Thyroid gland (tissue), 4 donors: ENCODE results near the gene NPTN. TPM values are rescaled to one million over a fixed set of nuclear protein-coding genes. Genes with fewer than 3 reads are reported as not detected.

Experiments used
- DNase-seq, 2 donors: peaks; one replicate each; pipeline ENCODE4 v3.0.0-alpha.2; 2019
- H3K27ac ChIP-seq, 3 donors: fragments of 200-600 bp; sonication (generic); 1 replicate in 2 of 3; 2 replicates in 1 of 3; pipeline ENCODE4 v1.5.1; 2016 to 2019; ENCODE audit warnings: mild to moderate bottlenecking in 1 of 3, moderate library complexity in 1 of 3
- H3K27me3 ChIP-seq: fragments of 200-600 bp; sonication (generic); one replicate; pipeline ENCODE4 v1.5.1; 2019
- H3K36me3 ChIP-seq, 2 donors: fragments of 200-600 bp; sonication (generic); one replicate each; pipeline ENCODE4 v1.5.1; 2016 to 2019
- H3K4me1 ChIP-seq, 2 donors: fragments of 200-600 bp; sonication (generic); one replicate each; pipeline ENCODE4 v1.5.1; 2017 to 2019
- H3K4me3 ChIP-seq, 3 donors: fragments of 200-600 bp; sonication (generic); replicated peaks in 1 of 3; 1 replicate in 2 of 3; 2 replicates in 1 of 3; pipeline ENCODE4 v1.5.1; 2016; ENCODE audit warnings: mild to moderate bottlenecking in 1 of 3
- H3K9me3 ChIP-seq: fragments of 200-600 bp; sonication (generic); one replicate; pipeline ENCODE4 v1.5.1; 2017
- POLR2A ChIP-seq, 2 donors: fragments of 450-650 bp; IDR thresholded peaks; one replicate each; pipeline ENCODE4 v1.6.1; 2017; ENCODE audit warnings: antibody characterized with exemption in 2 of 2, mild to moderate bottlenecking in 2 of 2, moderate library complexity in 1 of 2
- WGBS, 2 donors: methylation state at CpG; one replicate each; pipeline ENCODE4 v1.1.5; 2017; 5-methylcytosine and 5-hydroxymethylcytosine counted together
- intact Hi-C: fragments of 100-400 bp; cut with DNase I; formaldehyde crosslinking; loops from one replicate; pipeline ENCODE4 v1.15.1; 2023
- total RNA-seq, 4 donors: library from RNA; depleted of rRNA; stranded (reverse); fragments of >200 nt; gene quantifications; one replicate each; pipeline ENCODE4 v1.2.3, GENCODE V29; 2016
- TF ChIP-seq, protein P1 (sequence below), 6 experiments: fragments of 200-600 bp in 3 of 6; fragments of 450-650 bp in 3 of 6; sonication (generic) in 3 of 6; IDR thresholded peaks; one replicate each; pipeline ENCODE4 v1.5.1; 2016 to 2019; ENCODE audit warnings: antibody characterized with exemption in 6 of 6, mild to moderate bottlenecking in 2 of 6, inconsistent platforms in 1 of 6, moderate library complexity in 1 of 6

Gene NPTN
- total RNA-seq, 4 donors from 2014 or later = 86.7 to 134 (median 124) TPM

DNA sequence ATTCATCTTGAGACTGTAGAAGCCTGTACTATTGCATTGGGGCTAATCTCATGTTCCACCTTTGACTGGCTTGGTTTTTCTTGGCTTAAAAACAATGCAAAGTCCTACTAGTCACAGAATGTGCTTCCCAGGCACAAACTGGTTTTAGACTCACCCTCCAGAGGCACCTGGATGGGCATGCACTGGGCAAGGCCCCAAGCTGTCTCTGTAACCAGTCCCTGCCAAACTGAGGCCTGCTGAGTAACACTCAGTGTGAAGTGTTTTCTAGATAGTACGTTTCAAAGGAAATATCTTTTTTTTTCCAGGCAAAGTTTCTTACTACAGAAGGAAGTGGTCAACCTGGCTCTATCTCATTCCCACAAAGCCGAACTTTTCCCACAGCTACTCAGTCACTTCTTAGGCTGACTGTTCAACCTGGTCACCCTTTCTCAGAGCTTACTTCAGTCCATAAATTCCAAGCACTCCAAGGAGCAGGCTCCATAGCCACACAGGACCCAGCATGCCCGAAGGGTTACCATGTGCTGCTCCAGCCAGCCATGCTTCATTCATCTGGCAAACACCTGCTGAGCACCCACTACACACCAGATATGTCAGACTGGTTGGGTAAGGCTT lies 57.4 kb downstream of the NPTN start:
- Histone ChIP-seq H3K36me3 (no peaks in the 10 kb centered on the region), H3K4me3 (no peak overlapping the region), H3K27ac (peak overlapping the region; percentile 57 to 71 (median 67)), H3K27me3 (no peaks in the 10 kb centered on the region), H3K4me1 (peaks cover 32 to 38% of the 10 kb centered on the region in 2 donors), H3K9me3 (no peaks in the 10 kb centered on the region)
- 38 to 63% methylated on average over 3 of the region's 3 CpGs for WGBS, 2 donors
- peak; percentile 92 to 94 for DNase-seq
- TF ChIP-seq POLR2A (IDR thresholded peaks at IDR 0.05) = no peak
- TF ChIP-seq, protein P1, sequence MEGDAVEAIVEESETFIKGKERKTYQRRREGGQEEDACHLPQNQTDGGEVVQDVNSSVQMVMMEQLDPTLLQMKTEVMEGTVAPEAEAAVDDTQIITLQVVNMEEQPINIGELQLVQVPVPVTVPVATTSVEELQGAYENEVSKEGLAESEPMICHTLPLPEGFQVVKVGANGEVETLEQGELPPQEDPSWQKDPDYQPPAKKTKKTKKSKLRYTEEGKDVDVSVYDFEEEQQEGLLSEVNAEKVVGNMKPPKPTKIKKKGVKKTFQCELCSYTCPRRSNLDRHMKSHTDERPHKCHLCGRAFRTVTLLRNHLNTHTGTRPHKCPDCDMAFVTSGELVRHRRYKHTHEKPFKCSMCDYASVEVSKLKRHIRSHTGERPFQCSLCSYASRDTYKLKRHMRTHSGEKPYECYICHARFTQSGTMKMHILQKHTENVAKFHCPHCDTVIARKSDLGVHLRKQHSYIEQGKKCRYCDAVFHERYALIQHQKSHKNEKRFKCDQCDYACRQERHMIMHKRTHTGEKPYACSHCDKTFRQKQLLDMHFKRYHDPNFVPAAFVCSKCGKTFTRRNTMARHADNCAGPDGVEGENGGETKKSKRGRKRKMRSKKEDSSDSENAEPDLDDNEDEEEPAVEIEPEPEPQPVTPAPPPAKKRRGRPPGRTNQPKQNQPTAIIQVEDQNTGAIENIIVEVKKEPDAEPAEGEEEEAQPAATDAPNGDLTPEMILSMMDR (IDR thresholded peaks at IDR 0.05) = no peak
- intact Hi-C loops = no loop called here

DNA sequence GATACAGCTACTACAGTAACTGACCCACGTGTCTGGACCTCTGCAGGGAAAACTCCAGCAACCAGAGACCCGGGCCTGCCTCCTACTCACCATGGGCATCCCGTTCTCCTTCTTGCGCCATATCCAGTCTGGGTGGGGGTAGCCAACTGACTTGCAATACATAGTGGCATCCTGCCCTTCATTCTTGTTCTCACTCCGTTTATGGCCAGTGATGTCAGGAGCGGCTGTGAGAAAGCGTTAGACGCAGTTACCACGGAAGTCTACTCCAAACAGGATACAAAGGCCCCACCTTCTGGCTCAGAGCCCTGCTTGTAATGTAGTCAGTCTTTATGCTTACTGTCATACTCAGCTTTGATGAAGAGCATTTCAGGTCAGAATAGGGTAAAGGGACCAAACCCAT lies 59.6 kb downstream of the NPTN start:
- no peaks in the 10 kb centered on the region for H3K9me3 ChIP-seq
- intact Hi-C loops = no loop called here
- no peaks in the 10 kb centered on the region for H3K27me3 ChIP-seq
- no peak for TF ChIP-seq POLR2A (IDR thresholded peaks at IDR 0.05)
- TF ChIP-seq, protein P1 (IDR thresholded peaks at IDR 0.05) = no peak
- peaks cover 10 to 17% of the 10 kb centered on the region in 2 donors for H3K36me3 ChIP-seq
- no peak overlapping the region for H3K4me3 ChIP-seq
- H3K4me1 ChIP-seq = peaks cover 35 to 41% of the 10 kb centered on the region in 2 donors
- 81 to 87% methylated on average over 9 of the region's 9 CpGs for WGBS, 2 donors
- DNase-seq = no peak
- H3K27ac ChIP-seq = peak overlapping the region in 1 of 3 donors; percentile 19

DNA sequence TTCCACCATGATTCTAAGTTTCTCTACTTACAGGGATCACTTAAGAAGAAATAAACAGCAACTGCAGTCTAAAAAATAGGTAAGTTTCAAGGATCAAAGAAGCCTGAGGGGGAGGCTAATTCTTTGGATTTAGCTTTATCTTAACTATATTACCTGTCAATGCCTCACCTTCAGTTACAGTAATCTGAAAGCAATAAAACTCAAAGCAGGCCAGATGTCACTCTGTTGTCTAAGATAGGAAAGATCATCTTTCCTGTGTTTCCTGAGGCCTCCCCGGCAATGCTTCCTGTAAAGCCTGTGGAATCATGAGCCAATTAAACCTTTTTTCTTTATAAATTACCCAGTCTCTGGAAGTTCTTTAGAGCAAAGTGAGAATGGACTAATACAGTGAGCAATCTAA lies 60.2 kb downstream of the NPTN start:
- TF ChIP-seq, protein P1 (IDR thresholded peaks at IDR 0.05) = no peak
- no peak for TF ChIP-seq POLR2A (IDR thresholded peaks at IDR 0.05)
- no peak overlapping the region for H3K4me3 ChIP-seq
- peaks cover 35 to 41% of the 10 kb centered on the region in 2 donors for H3K4me1 ChIP-seq
- H3K27me3 ChIP-seq = no peaks in the 10 kb centered on the region
- DNase-seq = no peak
- WGBS, 2 donors = 80 to 87% methylated on average over 1 of the region's 1 CpG
- peaks cover 15 to 22% of the 10 kb centered on the region in 2 donors for H3K36me3 ChIP-seq
- no peaks in the 10 kb centered on the region for H3K9me3 ChIP-seq
- intact Hi-C loops = no loop called here
- H3K27ac ChIP-seq = peak overlapping the region in 1 of 3 donors; percentile 19

DNA sequence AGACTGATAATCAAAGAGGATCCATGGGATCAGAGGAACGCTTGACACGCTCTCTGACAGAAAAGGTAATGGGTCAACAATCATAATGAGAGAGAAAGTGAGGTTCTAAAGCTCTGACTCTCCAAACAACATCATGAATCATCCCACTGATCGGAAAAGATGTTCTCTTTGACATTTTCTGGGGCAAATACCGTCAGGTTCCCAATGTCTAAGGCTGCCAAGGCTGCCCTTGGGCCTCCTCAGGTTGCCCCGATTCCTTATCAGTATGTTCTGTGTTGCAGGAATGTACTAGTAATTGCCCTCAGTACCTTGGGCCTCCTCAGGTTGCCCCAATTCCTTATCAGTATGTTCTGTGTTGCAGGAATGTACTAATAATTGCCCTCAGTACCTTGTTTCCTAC lies 60.9 kb downstream of the NPTN start:
- Histone ChIP-seq H3K4me1 (peaks cover 35 to 41% of the 10 kb centered on the region in 2 donors), H3K27ac (peak overlapping the region in 1 of 3 donors; percentile 19), H3K36me3 (peaks cover 16 to 23% of the 10 kb centered on the region in 2 donors), H3K27me3 (no peaks in the 10 kb centered on the region), H3K4me3 (no peak overlapping the region), H3K9me3 (no peaks in the 10 kb centered on the region)
- TF ChIP-seq POLR2A (IDR thresholded peaks at IDR 0.05) = no peak
- TF ChIP-seq, protein P1 (IDR thresholded peaks at IDR 0.05) = no peak
- no peak for DNase-seq
- 91 to 93% methylated on average over 5 of the region's 5 CpGs for WGBS, 2 donors
- intact Hi-C loops = no loop called here

DNA sequence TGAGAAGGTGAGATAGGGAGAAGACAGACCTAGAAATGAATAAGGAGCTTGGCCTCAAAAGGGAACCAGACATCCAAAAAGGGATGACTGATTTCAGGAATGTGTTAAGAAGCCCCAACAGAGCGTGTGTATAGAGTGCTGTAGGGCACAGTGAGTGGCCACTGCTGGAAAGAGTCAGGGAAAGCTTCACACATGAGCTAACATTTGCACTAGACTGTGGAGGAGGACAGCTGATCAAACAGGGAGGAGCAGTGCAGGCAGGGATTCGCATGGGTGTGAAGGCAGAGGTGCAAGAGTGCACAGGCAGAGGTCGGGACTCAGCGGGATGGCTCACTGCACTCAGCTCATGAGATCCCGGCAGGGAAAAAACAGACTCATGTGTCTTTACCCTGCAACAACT lies 61.8 kb downstream of the NPTN start:
- TF ChIP-seq, protein P1 (IDR thresholded peaks at IDR 0.05) = no peak
- TF ChIP-seq POLR2A (IDR thresholded peaks at IDR 0.05) = peak in 1 of 2 donors; percentile 16
- peak overlapping the region in 2 of 3 donors; percentile 19 to 37 for H3K27ac ChIP-seq
- DNase-seq = peak; percentile 76 to 84
- intact Hi-C loops = no loop called here
- H3K27me3 ChIP-seq = no peaks in the 10 kb centered on the region
- 22 to 54% methylated on average over 5 of the region's 5 CpGs for WGBS, 2 donors
- peaks cover 32 to 43% of the 10 kb centered on the region in 2 donors for H3K4me1 ChIP-seq
- no peak overlapping the region for H3K4me3 ChIP-seq
- no peaks in the 10 kb centered on the region for H3K9me3 ChIP-seq
- peaks cover 16 to 23% of the 10 kb centered on the region in 2 donors for H3K36me3 ChIP-seq
